ENCODE data around the gene CROCC. TPM values are rescaled to one million over a fixed set of nuclear protein-coding genes. Genes with fewer than 3 reads are reported as not detected.
A peak's percentile ranks its signal among the peaks of the same experiment; 100 is the strongest.

The CROCC gene
- total and polyA plus RNA-seq, 2 experiments from 2014 or later, result 14.6 to 30.3 TPM

GRCh38 chr1:16984717-16985116 lies 63.0 kb downstream of the CROCC start:
- no peak overlapping the region for H3K4me3 ChIP-seq
- no peak overlapping the region for H3K27ac ChIP-seq
- DNase-seq (ENCODE audit: low read depth in 1 of 2, low spot score in 1 of 2), result peak in 1 of 2 donors; percentile 96
- H3K9me3 ChIP-seq (ENCODE audit: low read depth), result no peaks in the 10 kb centered on the region
- no peak for TF ChIP-seq CTCF (IDR thresholded peaks at IDR 0.05; ENCODE audit: low read depth, low read length)
- no peaks in the 10 kb centered on the region for H3K27me3 ChIP-seq
- no peaks in the 10 kb centered on the region for H3K36me3 ChIP-seq
- no peaks in the 10 kb centered on the region for H3K4me1 ChIP-seq (ENCODE audit: low read depth)

GRCh38 chr1:16986113-16986512 lies 64.4 kb downstream of the CROCC start:
- H3K9me3 ChIP-seq (ENCODE audit: low read depth), result no peaks in the 10 kb centered on the region
- no peaks in the 10 kb centered on the region for H3K36me3 ChIP-seq
- H3K4me3 ChIP-seq, result no peak overlapping the region
- H3K27me3 ChIP-seq, result no peaks in the 10 kb centered on the region
- H3K27ac ChIP-seq, result no peak overlapping the region
- TF ChIP-seq CTCF (IDR thresholded peaks at IDR 0.05; ENCODE audit: low read depth, low read length), result no peak
- no peak for DNase-seq (ENCODE audit: low read depth in 1 of 2, low spot score in 1 of 2)
- no peaks in the 10 kb centered on the region for H3K4me1 ChIP-seq (ENCODE audit: low read depth)

GRCh38 chr1:16986560-16986959 lies 64.8 kb downstream of the CROCC start:
- no peak for DNase-seq (ENCODE audit: low read depth in 1 of 2, low spot score in 1 of 2)
- TF ChIP-seq CTCF (IDR thresholded peaks at IDR 0.05; ENCODE audit: low read depth, low read length), result no peak
- Histone ChIP-seq H3K36me3 (no peaks in the 10 kb centered on the region), H3K27ac (no peak overlapping the region), H3K4me1 (ENCODE audit: low read depth) (no peaks in the 10 kb centered on the region), H3K9me3 (ENCODE audit: low read depth) (no peaks in the 10 kb centered on the region), H3K27me3 (no peaks in the 10 kb centered on the region), H3K4me3 (no peak overlapping the region)

GRCh38 chr1:16986962-16987361 lies 65.2 kb downstream of the CROCC start:
- TF ChIP-seq CTCF (IDR thresholded peaks at IDR 0.05; ENCODE audit: low read depth, low read length), result peak; percentile 43
- DNase-seq (ENCODE audit: low read depth in 1 of 2, low spot score in 1 of 2), result peak in 1 of 2 donors; percentile 52
- no peaks in the 10 kb centered on the region for H3K4me1 ChIP-seq (ENCODE audit: low read depth)
- no peaks in the 10 kb centered on the region for H3K36me3 ChIP-seq
- no peak overlapping the region for H3K27ac ChIP-seq
- H3K9me3 ChIP-seq (ENCODE audit: low read depth), result no peaks in the 10 kb centered on the region
- H3K27me3 ChIP-seq, result no peaks in the 10 kb centered on the region
- H3K4me3 ChIP-seq, result no peak overlapping the region

GRCh38 chr1:16988210-16988609 lies 66.5 kb downstream of the CROCC start:
- H3K36me3 ChIP-seq, result no peaks in the 10 kb centered on the region
- DNase-seq (ENCODE audit: low read depth in 1 of 2, low spot score in 1 of 2), result no peak

More at GRCh38 chr1:16988210-16988609, 66.5 kb downstream of the CROCC start:
- Histone ChIP-seq H3K4me3 (no peak overlapping the region), H3K9me3 (ENCODE audit: low read depth) (no peaks in the 10 kb centered on the region), H3K27me3 (no peaks in the 10 kb centered on the region), H3K27ac (no peak overlapping the region), H3K4me1 (ENCODE audit: low read depth) (no peaks in the 10 kb centered on the region)
- TF ChIP-seq CTCF (IDR thresholded peaks at IDR 0.05; ENCODE audit: low read depth, low read length), result no peak

Measured in cardiac muscle cell (in vitro differentiated cells and primary cell).